ENCODE data around the gene TXK.

Gene TXK

GRCh38 chr4:48121180-48121579 is 12.9 kb downstream of the TXK start:
- WGBS: 92% methylated on average over 1 of the region's 2 CpGs
- H3K14ac ChIP-seq (ENCODE audit: low read length in 2 of 2): no peak overlapping the region
- H3K36me3 ChIP-seq (ENCODE audit: control insufficient read depth in 1 of 2, insufficient read depth in 2 of 2, low read depth in 1 of 2, low read length in 2 of 2): no peaks in the 10 kb centered on the region
- no peak overlapping the region for H3K9ac ChIP-seq (ENCODE audit: low read length)
- H3K9me3 ChIP-seq (ENCODE audit: control insufficient read depth, low read length): no peaks in the 10 kb centered on the region
- no peak overlapping the region for H2BK5ac ChIP-seq (ENCODE audit: low read depth, low read length, poor library complexity, severe bottlenecking)
- no peaks in the 10 kb centered on the region for H3K79me1 ChIP-seq (replicated peaks; ENCODE audit: low read length, poor library complexity, severe bottlenecking)
- H4K91ac ChIP-seq (ENCODE audit: low read length): no peak overlapping the region
- no peak overlapping the region for H3K23ac ChIP-seq (ENCODE audit: low read length in 2 of 2)
- no peak overlapping the region for H2AFZ ChIP-seq (ENCODE audit: low read depth, low read length)
- peaks cover 4 to 5% of the 10 kb centered on the region in 2 experiments for H3K27me3 ChIP-seq (ENCODE audit: control insufficient read depth in 1 of 2, insufficient read depth in 1 of 2, low read length in 2 of 2)
- no peak overlapping the region for H2BK12ac ChIP-seq (ENCODE audit: low read length in 2 of 2)
- no peak for DNase-seq
- H3K4me3 ChIP-seq (ENCODE audit: insufficient read depth in 1 of 2, low read depth in 1 of 2, low read length in 2 of 2): no peak overlapping the region
- H2AK5ac ChIP-seq (ENCODE audit: low read length, severe bottlenecking): no peak overlapping the region
- no peak overlapping the region for H3K18ac ChIP-seq (ENCODE audit: low read depth in 1 of 2, low read length in 2 of 2)
- H2BK15ac ChIP-seq (ENCODE audit: low read depth, poor library complexity, severe bottlenecking): no peak overlapping the region
- H3K4me1 ChIP-seq (ENCODE audit: control insufficient read depth, insufficient read depth, low read depth, low read length): no peaks in the 10 kb centered on the region
- H3K4me2 ChIP-seq (ENCODE audit: low read length, poor library complexity, severe bottlenecking): no peak overlapping the region
- H3K4ac ChIP-seq (ENCODE audit: low read depth in 1 of 2, low read length in 2 of 2): no peak overlapping the region
- H4K8ac ChIP-seq (ENCODE audit: low read length): no peak overlapping the region
- no peak overlapping the region for H3K27ac ChIP-seq (ENCODE audit: low read length, poor library complexity, severe bottlenecking)
- no peak overlapping the region for H2BK120ac ChIP-seq (ENCODE audit: low read depth, low read length)

DNA sequence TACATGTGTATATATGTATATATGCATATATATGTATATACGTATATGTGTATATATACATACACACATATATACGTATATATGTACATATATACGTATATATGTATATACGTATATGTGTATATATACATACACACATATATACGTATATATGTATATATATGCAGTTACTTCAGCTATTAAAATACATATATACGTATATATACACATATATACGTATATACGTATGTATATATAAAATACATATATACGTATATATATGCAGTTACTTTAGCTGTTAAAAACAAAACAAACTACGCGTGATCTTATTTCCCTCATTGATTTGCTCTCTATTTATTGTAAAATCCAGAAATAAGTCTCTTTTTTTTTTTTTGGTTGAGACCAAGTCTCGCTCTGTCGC is 13.9 kb downstream of the TXK start:
- no peak overlapping the region for H4K91ac ChIP-seq (ENCODE audit: low read length)
- H2AK5ac ChIP-seq (ENCODE audit: low read length, severe bottlenecking): no peak overlapping the region
- no peak overlapping the region for H2BK5ac ChIP-seq (ENCODE audit: low read depth, low read length, poor library complexity, severe bottlenecking)
- no peak overlapping the region for H3K14ac ChIP-seq (ENCODE audit: low read length in 2 of 2)
- no peaks in the 10 kb centered on the region for H3K9me3 ChIP-seq (ENCODE audit: control insufficient read depth, low read length)
- no peak overlapping the region for H2AFZ ChIP-seq (ENCODE audit: low read depth, low read length)
- no peak overlapping the region for H3K9ac ChIP-seq (ENCODE audit: low read length)
- H3K4me3 ChIP-seq (ENCODE audit: insufficient read depth in 1 of 2, low read depth in 1 of 2, low read length in 2 of 2): no peak overlapping the region
- no peaks in the 10 kb centered on the region for H3K4me1 ChIP-seq (ENCODE audit: control insufficient read depth, insufficient read depth, low read depth, low read length)
- H2BK15ac ChIP-seq (ENCODE audit: low read depth, poor library complexity, severe bottlenecking): no peak overlapping the region
- H3K18ac ChIP-seq (ENCODE audit: low read depth in 1 of 2, low read length in 2 of 2): no peak overlapping the region
- H3K79me1 ChIP-seq (replicated peaks; ENCODE audit: low read length, poor library complexity, severe bottlenecking): no peaks in the 10 kb centered on the region
- no peak overlapping the region for H3K23ac ChIP-seq (ENCODE audit: low read length in 2 of 2)
- no peak for DNase-seq
- peaks cover 4 to 5% of the 10 kb centered on the region in 2 experiments for H3K27me3 ChIP-seq (ENCODE audit: control insufficient read depth in 1 of 2, insufficient read depth in 1 of 2, low read length in 2 of 2)
- H2BK120ac ChIP-seq (ENCODE audit: low read depth, low read length): no peak overlapping the region
- H2BK12ac ChIP-seq (ENCODE audit: low read length in 2 of 2): no peak overlapping the region
- no peak overlapping the region for H3K4me2 ChIP-seq (ENCODE audit: low read length, poor library complexity, severe bottlenecking)
- no peak overlapping the region for H4K8ac ChIP-seq (ENCODE audit: low read length)
- 97% methylated on average over 6 of the region's 13 CpGs for WGBS
- no peak overlapping the region for H3K4ac ChIP-seq (ENCODE audit: low read depth in 1 of 2, low read length in 2 of 2)
- no peaks in the 10 kb centered on the region for H3K36me3 ChIP-seq (ENCODE audit: control insufficient read depth in 1 of 2, insufficient read depth in 2 of 2, low read depth in 1 of 2, low read length in 2 of 2)
- no peak overlapping the region for H3K27ac ChIP-seq (ENCODE audit: low read length, poor library complexity, severe bottlenecking)

DNA sequence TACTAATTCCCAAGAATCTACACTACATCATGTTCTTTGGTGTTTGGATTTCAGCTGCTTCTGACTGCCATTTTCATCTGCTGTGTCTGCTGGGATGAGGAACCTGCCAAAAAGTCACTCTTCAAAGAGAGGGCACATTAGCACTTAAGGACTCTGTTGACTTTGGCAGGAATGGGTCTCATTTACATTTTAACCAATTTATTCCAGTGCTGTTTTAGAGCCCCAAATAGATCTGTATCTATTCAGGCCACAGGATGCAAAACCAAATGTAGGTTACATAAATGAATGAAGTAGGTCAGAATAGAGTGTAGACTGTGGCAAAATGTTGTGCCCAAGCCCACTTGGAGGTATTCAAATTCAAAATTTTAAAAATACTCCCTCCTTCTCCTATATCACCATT is 14.4 kb downstream of the TXK start:
- no peak overlapping the region for H2BK5ac ChIP-seq (ENCODE audit: low read depth, low read length, poor library complexity, severe bottlenecking)
- no peak overlapping the region for H3K27ac ChIP-seq (ENCODE audit: low read length, poor library complexity, severe bottlenecking)
- no peak overlapping the region for H2BK120ac ChIP-seq (ENCODE audit: low read depth, low read length)
- no peak overlapping the region for H3K4ac ChIP-seq (ENCODE audit: low read depth in 1 of 2, low read length in 2 of 2)
- H2AK5ac ChIP-seq (ENCODE audit: low read length, severe bottlenecking): no peak overlapping the region
- H3K9me3 ChIP-seq (ENCODE audit: control insufficient read depth, low read length): no peaks in the 10 kb centered on the region
- no peak overlapping the region for H3K14ac ChIP-seq (ENCODE audit: low read length in 2 of 2)
- H4K91ac ChIP-seq (ENCODE audit: low read length): no peak overlapping the region
- no peak overlapping the region for H3K4me3 ChIP-seq (ENCODE audit: insufficient read depth in 1 of 2, low read depth in 1 of 2, low read length in 2 of 2)
- H3K27me3 ChIP-seq (ENCODE audit: control insufficient read depth in 1 of 2, insufficient read depth in 1 of 2, low read length in 2 of 2): peaks cover 4 to 5% of the 10 kb centered on the region in 2 experiments
- no peaks in the 10 kb centered on the region for H3K79me1 ChIP-seq (replicated peaks; ENCODE audit: low read length, poor library complexity, severe bottlenecking)
- H3K9ac ChIP-seq (ENCODE audit: low read length): no peak overlapping the region
- no peak overlapping the region for H2AFZ ChIP-seq (ENCODE audit: low read depth, low read length)
- no peak overlapping the region for H2BK12ac ChIP-seq (ENCODE audit: low read length in 2 of 2)
- no peak overlapping the region for H3K4me2 ChIP-seq (ENCODE audit: low read length, poor library complexity, severe bottlenecking)
- no peak overlapping the region for H3K18ac ChIP-seq (ENCODE audit: low read depth in 1 of 2, low read length in 2 of 2)
- H4K8ac ChIP-seq (ENCODE audit: low read length): no peak overlapping the region
- no peaks in the 10 kb centered on the region for H3K4me1 ChIP-seq (ENCODE audit: control insufficient read depth, insufficient read depth, low read depth, low read length)
- H2BK15ac ChIP-seq (ENCODE audit: low read depth, poor library complexity, severe bottlenecking): no peak overlapping the region
- H3K36me3 ChIP-seq (ENCODE audit: control insufficient read depth in 1 of 2, insufficient read depth in 2 of 2, low read depth in 1 of 2, low read length in 2 of 2): no peaks in the 10 kb centered on the region
- H3K23ac ChIP-seq (ENCODE audit: low read length in 2 of 2): no peak overlapping the region
- no peak for DNase-seq

GRCh38 chr4:48118081-48118480 is 16.0 kb downstream of the TXK start:
- no peaks in the 10 kb centered on the region for H3K79me1 ChIP-seq (replicated peaks; ENCODE audit: low read length, poor library complexity, severe bottlenecking)
- H3K9me3 ChIP-seq (ENCODE audit: control insufficient read depth, low read length): no peaks in the 10 kb centered on the region
- no peaks in the 10 kb centered on the region for H3K27me3 ChIP-seq (ENCODE audit: control insufficient read depth in 1 of 2, insufficient read depth in 1 of 2, low read length in 2 of 2)
- no CpG with 5 or more reads among the region's 2 CpGs for WGBS
- no peak overlapping the region for H2AK5ac ChIP-seq (ENCODE audit: low read length, severe bottlenecking)
- H3K18ac ChIP-seq (ENCODE audit: low read depth in 1 of 2, low read length in 2 of 2): no peak overlapping the region
- H2BK5ac ChIP-seq (ENCODE audit: low read depth, low read length, poor library complexity, severe bottlenecking): no peak overlapping the region
- H3K4me1 ChIP-seq (ENCODE audit: control insufficient read depth, insufficient read depth, low read depth, low read length): no peaks in the 10 kb centered on the region
- no peak for DNase-seq
- H3K23ac ChIP-seq (ENCODE audit: low read length in 2 of 2): no peak overlapping the region
- no peak overlapping the region for H2AFZ ChIP-seq (ENCODE audit: low read depth, low read length)
- no peak overlapping the region for H3K14ac ChIP-seq (ENCODE audit: low read length in 2 of 2)
- H2BK15ac ChIP-seq (ENCODE audit: low read depth, poor library complexity, severe bottlenecking): no peak overlapping the region
- no peak overlapping the region for H3K4me3 ChIP-seq (ENCODE audit: insufficient read depth in 1 of 2, low read depth in 1 of 2, low read length in 2 of 2)
- H4K8ac ChIP-seq (ENCODE audit: low read length): no peak overlapping the region
- H2BK12ac ChIP-seq (ENCODE audit: low read length in 2 of 2): no peak overlapping the region
- H3K9ac ChIP-seq (ENCODE audit: low read length): no peak overlapping the region
- H3K4ac ChIP-seq (ENCODE audit: low read depth in 1 of 2, low read length in 2 of 2): no peak overlapping the region
- no peak overlapping the region for H2BK120ac ChIP-seq (ENCODE audit: low read depth, low read length)
- no peak overlapping the region for H3K27ac ChIP-seq (ENCODE audit: low read length, poor library complexity, severe bottlenecking)
- H4K91ac ChIP-seq (ENCODE audit: low read length): no peak overlapping the region
- H3K4me2 ChIP-seq (ENCODE audit: low read length, poor library complexity, severe bottlenecking): no peak overlapping the region
- no peaks in the 10 kb centered on the region for H3K36me3 ChIP-seq (ENCODE audit: control insufficient read depth in 1 of 2, insufficient read depth in 2 of 2, low read depth in 1 of 2, low read length in 2 of 2)
